ENCODE measurements around the gene ATP8B1. TPM values are rescaled to one million over a fixed set of nuclear protein-coding genes. Genes with fewer than 3 reads are reported as not detected.

The ATP8B1 gene
- total RNA-seq (2021; ENCODE audit: unreplicated experiment) = 15.9 TPM
- 8.1 and 8.6 TPM in 2 replicates for polyA plus RNA-seq (2012)
- Bru-seq, nascent RNA = percentile 61 among the genes with signal in this experiment
- percentile 59 among the genes with signal in this experiment for BruChase-seq, experiment 1, labeled RNA remaining after a 6-hour chase
- percentile 55 among the genes with signal in this experiment for BruChase-seq, experiment 2, labeled RNA remaining after a 2-hour chase
- long read RNA-seq, full-length matches to known transcripts = 2 of 33 reads
- long read RNA-seq, partial matches to known transcripts = 16 of 33 reads
- long read RNA-seq, other reads (novel, unspliced or antisense) = 15 of 33 reads

GRCh38 chr18:57803103-57803969, at the start of gene ATP8B1:
Gene ATP8B1 (minus strand): TSS chr18:57803315. CDS start chr18:57731807, 71,508 bp downstream.
- CTCF ChIA-PET = no interaction called here
- ATAC-seq (peak; percentile 94), DNase-seq (ENCODE audit: low read depth, low spot score) (peak; percentile 78)
- Histone ChIP-seq H2AFZ (ENCODE audit: low read depth, low read length, poor library complexity, severe bottlenecking) (peak within 1 kb of the TSS; percentile 44), H3K4me1 (ENCODE audit: control insufficient read depth in 1 of 2, insufficient read depth in 2 of 2, low read length in 2 of 2) (peaks cover 18 to 38% of the 10 kb centered on the region in 2 experiments), H3K4me3 (replicated peaks in 1 of 2; ENCODE audit: low read depth in 1 of 2, low read length in 2 of 2) (peak within 1 kb of the TSS; percentile 79 to 90), H3K79me2 (ENCODE audit: insufficient read depth, low read length) (peaks cover 29% of the 10 kb centered on the region), H3K27me3 (ENCODE audit: insufficient read depth, low read length) (no peaks in the 10 kb centered on the region), H3K9me2 (ENCODE audit: insufficient read depth) (no peaks in the 10 kb centered on the region), H4K20me1 (ENCODE audit: insufficient read depth) (no peaks in the 10 kb centered on the region), H3K9me3 (ENCODE audit: control insufficient read depth in 1 of 2, insufficient read depth in 1 of 2, low read depth in 1 of 2, low read length in 2 of 2) (no peaks in the 10 kb centered on the region), H3K9ac (ENCODE audit: low read length) (peak within 1 kb of the TSS; percentile 87), H3K27ac (ENCODE audit: low read depth, low read length) (peak within 1 kb of the TSS; percentile 84), H3K4me2 (ENCODE audit: low read length) (peak within 1 kb of the TSS; percentile 97), H3K36me3 (ENCODE audit: control insufficient read depth in 1 of 2, insufficient read depth in 2 of 2, low read length in 2 of 2) (no peaks in the 10 kb centered on the region)
- intact Hi-C loops (cut with micrococcal nuclease) = loop anchor here (1.0 to 2.0 kb wide), 2 partner anchors 27 to 173 kb away; no protein-coding TSS in a partner anchor
- POLR2A ChIA-PET = interaction anchor here (1.0 kb wide), 1 partner anchor 9 kb away, joined by 4 read pairs; no protein-coding TSS in a partner anchor
- RAD21 ChIA-PET (ENCODE audit: low non-redundant PET in 1 of 2, low total read pairs in 2 of 2, uncharacterized antibody in 2 of 2, unreplicated experiment in 2 of 2) = interaction anchor here in 1 of 2 experiments (0.6 kb wide), 1 partner anchor 1555 kb away, joined by 3 read pairs; no protein-coding TSS in a partner anchor
- BruUV-seq (replicated peaks) = TSS peak; percentile 73
- TF ChIP-seq YY1 (IDR thresholded peaks at IDR 0.05; ENCODE audit: extremely low read depth, insufficient replicate concordance, low read depth, low read length) (peak; percentile 67), CEBPB (IDR thresholded peaks at IDR 0.05; ENCODE audit: low read depth) (no peak), TCF7L2 (IDR thresholded peaks at IDR 0.05; ENCODE audit: borderline replicate concordance, extremely low read depth, insufficient read depth, insufficient read length) (no peak), EZH2 (IDR thresholded peaks at IDR 0.05) (no peak), ZNF274 (IDR thresholded peaks at IDR 0.05; ENCODE audit: low read depth, low read length) (no peak), ZFX (IDR thresholded peaks at IDR 0.05) (peak; percentile 36; the same call in 1 of the 2 replicates), SRF (IDR thresholded peaks at IDR 0.05; ENCODE audit: low read depth) (no peak), EZH2phosphoT487 (IDR thresholded peaks at IDR 0.05; ENCODE audit: borderline replicate concordance) (no peak), POLR2AphosphoS5 (IDR thresholded peaks at IDR 0.05; ENCODE audit: low read depth, low read length) (peak; percentile 85), CTCF (IDR thresholded peaks at IDR 0.05 in 2 of 3, conservative IDR thresholded peaks at IDR 0.05 in 1 of 3; ENCODE audit: borderline replicate concordance in 1 of 3, insufficient read depth in 1 of 3, low read depth in 2 of 3, low read length in 2 of 3) (no peak), POLR2A (IDR thresholded peaks at IDR 0.05; ENCODE audit: borderline replicate concordance, extremely low read depth, insufficient read depth, insufficient read length) (peak; percentile 48)
- TF ChIP-seq, protein P1, sequence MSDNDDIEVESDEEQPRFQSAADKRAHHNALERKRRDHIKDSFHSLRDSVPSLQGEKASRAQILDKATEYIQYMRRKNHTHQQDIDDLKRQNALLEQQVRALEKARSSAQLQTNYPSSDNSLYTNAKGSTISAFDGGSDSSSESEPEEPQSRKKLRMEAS (IDR thresholded peaks at IDR 0.05) = peak; percentile 90
- TF ChIP-seq, protein P2, sequence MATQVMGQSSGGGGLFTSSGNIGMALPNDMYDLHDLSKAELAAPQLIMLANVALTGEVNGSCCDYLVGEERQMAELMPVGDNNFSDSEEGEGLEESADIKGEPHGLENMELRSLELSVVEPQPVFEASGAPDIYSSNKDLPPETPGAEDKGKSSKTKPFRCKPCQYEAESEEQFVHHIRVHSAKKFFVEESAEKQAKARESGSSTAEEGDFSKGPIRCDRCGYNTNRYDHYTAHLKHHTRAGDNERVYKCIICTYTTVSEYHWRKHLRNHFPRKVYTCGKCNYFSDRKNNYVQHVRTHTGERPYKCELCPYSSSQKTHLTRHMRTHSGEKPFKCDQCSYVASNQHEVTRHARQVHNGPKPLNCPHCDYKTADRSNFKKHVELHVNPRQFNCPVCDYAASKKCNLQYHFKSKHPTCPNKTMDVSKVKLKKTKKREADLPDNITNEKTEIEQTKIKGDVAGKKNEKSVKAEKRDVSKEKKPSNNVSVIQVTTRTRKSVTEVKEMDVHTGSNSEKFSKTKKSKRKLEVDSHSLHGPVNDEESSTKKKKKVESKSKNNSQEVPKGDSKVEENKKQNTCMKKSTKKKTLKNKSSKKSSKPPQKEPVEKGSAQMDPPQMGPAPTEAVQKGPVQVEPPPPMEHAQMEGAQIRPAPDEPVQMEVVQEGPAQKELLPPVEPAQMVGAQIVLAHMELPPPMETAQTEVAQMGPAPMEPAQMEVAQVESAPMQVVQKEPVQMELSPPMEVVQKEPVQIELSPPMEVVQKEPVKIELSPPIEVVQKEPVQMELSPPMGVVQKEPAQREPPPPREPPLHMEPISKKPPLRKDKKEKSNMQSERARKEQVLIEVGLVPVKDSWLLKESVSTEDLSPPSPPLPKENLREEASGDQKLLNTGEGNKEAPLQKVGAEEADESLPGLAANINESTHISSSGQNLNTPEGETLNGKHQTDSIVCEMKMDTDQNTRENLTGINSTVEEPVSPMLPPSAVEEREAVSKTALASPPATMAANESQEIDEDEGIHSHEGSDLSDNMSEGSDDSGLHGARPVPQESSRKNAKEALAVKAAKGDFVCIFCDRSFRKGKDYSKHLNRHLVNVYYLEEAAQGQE (IDR thresholded peaks at IDR 0.05; ENCODE audit: low read depth) = no peak
- TF ChIP-seq, protein P3, sequence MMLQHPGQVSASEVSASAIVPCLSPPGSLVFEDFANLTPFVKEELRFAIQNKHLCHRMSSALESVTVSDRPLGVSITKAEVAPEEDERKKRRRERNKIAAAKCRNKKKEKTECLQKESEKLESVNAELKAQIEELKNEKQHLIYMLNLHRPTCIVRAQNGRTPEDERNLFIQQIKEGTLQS (IDR thresholded peaks at IDR 0.05) = no peak
- TF ChIP-seq, protein P4, sequence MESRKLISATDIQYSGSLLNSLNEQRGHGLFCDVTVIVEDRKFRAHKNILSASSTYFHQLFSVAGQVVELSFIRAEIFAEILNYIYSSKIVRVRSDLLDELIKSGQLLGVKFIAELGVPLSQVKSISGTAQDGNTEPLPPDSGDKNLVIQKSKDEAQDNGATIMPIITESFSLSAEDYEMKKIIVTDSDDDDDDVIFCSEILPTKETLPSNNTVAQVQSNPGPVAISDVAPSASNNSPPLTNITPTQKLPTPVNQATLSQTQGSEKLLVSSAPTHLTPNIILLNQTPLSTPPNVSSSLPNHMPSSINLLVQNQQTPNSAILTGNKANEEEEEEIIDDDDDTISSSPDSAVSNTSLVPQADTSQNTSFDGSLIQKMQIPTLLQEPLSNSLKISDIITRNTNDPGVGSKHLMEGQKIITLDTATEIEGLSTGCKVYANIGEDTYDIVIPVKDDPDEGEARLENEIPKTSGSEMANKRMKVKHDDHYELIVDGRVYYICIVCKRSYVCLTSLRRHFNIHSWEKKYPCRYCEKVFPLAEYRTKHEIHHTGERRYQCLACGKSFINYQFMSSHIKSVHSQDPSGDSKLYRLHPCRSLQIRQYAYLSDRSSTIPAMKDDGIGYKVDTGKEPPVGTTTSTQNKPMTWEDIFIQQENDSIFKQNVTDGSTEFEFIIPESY (IDR thresholded peaks at IDR 0.05; ENCODE audit: extremely low read depth, insufficient replicate concordance, low read length) = no peak

Data from HCT116 (cell line).